ENCODE measurements around the gene NQO2.

GRCh38 chr6:3037638-3038365 is 38.1 kb downstream of the NQO2 start:
- TF ChIP-seq CTCF (conservative IDR thresholded peaks at IDR 0.05) (no peak), ZFX (IDR thresholded peaks at IDR 0.05) (no peak)

Data from C4-2B (cell line).